SU-DHL-6 (cell line): ENCODE results near the gene CASP10.

Experiments
- H2AFZ ChIP-seq: fragments of 200-600 bp; sonication (generic); 2 replicates; pipeline ENCODE4 v1.6.1; 2014; ENCODE audit warnings: low read depth, mild to moderate bottlenecking, moderate library complexity, mixed read lengths, antibody characterized with exemption, low read length; ENCODE audit not compliant: severe bottlenecking
- H3F3A ChIP-seq: fragments of 200-600 bp; shearing (Covaris generic); 2 replicates; pipeline ENCODE4 v1.6.0; 2016; ENCODE audit warnings: antibody characterized with exemption, mild to moderate bottlenecking; ENCODE audit not compliant: insufficient read depth
- H3K27ac ChIP-seq: fragments of 200-600 bp; sonication (generic); 2 replicates; pipeline ENCODE4 v1.5.1; 2016; ENCODE audit warnings: low read depth, mild to moderate bottlenecking, low read length, moderate library complexity, mixed read lengths
- H3K27me3 ChIP-seq: fragments of 200-600 bp; sonication (generic), shearing (Covaris generic); 2 replicates; pipeline ENCODE4 v1.6.0; 2014; ENCODE audit warnings: mild to moderate bottlenecking, low read length
- H3K36me3 ChIP-seq: fragments of 200-600 bp; sonication (generic); 2 replicates; pipeline ENCODE4 v1.6.1; 2014; ENCODE audit warnings: mild to moderate bottlenecking, low read length, mixed read lengths
- H3K4me2 ChIP-seq: fragments of 300-600, 200-600 bp; shearing (Covaris generic), sonication (generic); 2 replicates; pipeline ENCODE4 v1.6.0; 2014; ENCODE audit warnings: low read length, low read depth, mild to moderate bottlenecking; ENCODE audit not compliant: poor library complexity, severe bottlenecking
- H3K4me3 ChIP-seq: fragments of 200-600 bp; sonication (generic); 2 replicates; pipeline ENCODE4 v1.5.1; 2014; ENCODE audit warnings: antibody characterized with exemption, low read length, mild to moderate bottlenecking, mixed read lengths; ENCODE audit not compliant: insufficient read depth, poor library complexity, severe bottlenecking
- H3K79me2 ChIP-seq: fragments of 200-600 bp; sonication (generic); 2 replicates; pipeline ENCODE4 v1.6.1; 2014; ENCODE audit warnings: mild to moderate bottlenecking, low read length, moderate library complexity; ENCODE audit not compliant: insufficient read depth
- H3K9ac ChIP-seq: fragments of 200-600 bp; sonication (generic); 2 replicates; pipeline ENCODE4 v1.7.0; 2014; ENCODE audit warnings: mild to moderate bottlenecking, low read length
- H3K9me2 ChIP-seq: fragments of 200-600 bp; sonication (generic); replicated peaks from 2 replicates; pipeline ENCODE4 v1.6.1; 2014; ENCODE audit warnings: low read length; ENCODE audit not compliant: insufficient read depth
- H3K9me3 ChIP-seq: fragments of 200-600 bp; sonication (generic); 2 replicates; pipeline ENCODE4 v1.6.1; 2014; ENCODE audit warnings: low read length, mixed read lengths; ENCODE audit not compliant: insufficient read depth
- H4K20me1 ChIP-seq: fragments of 200-600 bp; sonication (generic); 2 replicates; pipeline ENCODE4 v1.6.1; 2014; ENCODE audit warnings: low read depth, mild to moderate bottlenecking, antibody characterized with exemption, low read length, moderate library complexity, mixed read lengths
- EZH2phosphoT487 ChIP-seq: fragments of 200-600 bp; sonication (generic), shearing (Covaris generic); conservative IDR thresholded peaks from 2 replicates; pipeline ENCODE4 v1.6.1; 2018; ENCODE audit warnings: mild to moderate bottlenecking, antibody characterized with exemption, low read length, moderate library complexity, mixed read lengths
- TF ChIP-seq, protein P1 (sequence below): fragments of 200-600 bp; sonication (generic); IDR thresholded peaks from one replicate; pipeline ENCODE4 v1.5.1; 2017; ENCODE audit warnings: antibody characterized with exemption, mild to moderate bottlenecking, low read length, moderate library complexity; ENCODE audit not compliant: insufficient read depth, poor library complexity, severe bottlenecking

Gene CASP10

GRCh38 chr2:201139836-201140604, 42.9 kb upstream of the CASP10 start:
- Histone ChIP-seq H3K36me3 (no peaks in the 10 kb centered on the region), H3K79me2 (no peaks in the 10 kb centered on the region), H3K27ac (no peak overlapping the region), H3K9me3 (no peaks in the 10 kb centered on the region), H3K27me3 (no peaks in the 10 kb centered on the region), H3K9ac (no peak overlapping the region), H2AFZ (no peak overlapping the region), H3K4me3 (no peak overlapping the region), H3K9me2 (no peaks in the 10 kb centered on the region), H3K4me2 (no peak overlapping the region), H4K20me1 (no peaks in the 10 kb centered on the region), H3F3A (no peaks in the 10 kb centered on the region)
- TF ChIP-seq, protein P1, sequence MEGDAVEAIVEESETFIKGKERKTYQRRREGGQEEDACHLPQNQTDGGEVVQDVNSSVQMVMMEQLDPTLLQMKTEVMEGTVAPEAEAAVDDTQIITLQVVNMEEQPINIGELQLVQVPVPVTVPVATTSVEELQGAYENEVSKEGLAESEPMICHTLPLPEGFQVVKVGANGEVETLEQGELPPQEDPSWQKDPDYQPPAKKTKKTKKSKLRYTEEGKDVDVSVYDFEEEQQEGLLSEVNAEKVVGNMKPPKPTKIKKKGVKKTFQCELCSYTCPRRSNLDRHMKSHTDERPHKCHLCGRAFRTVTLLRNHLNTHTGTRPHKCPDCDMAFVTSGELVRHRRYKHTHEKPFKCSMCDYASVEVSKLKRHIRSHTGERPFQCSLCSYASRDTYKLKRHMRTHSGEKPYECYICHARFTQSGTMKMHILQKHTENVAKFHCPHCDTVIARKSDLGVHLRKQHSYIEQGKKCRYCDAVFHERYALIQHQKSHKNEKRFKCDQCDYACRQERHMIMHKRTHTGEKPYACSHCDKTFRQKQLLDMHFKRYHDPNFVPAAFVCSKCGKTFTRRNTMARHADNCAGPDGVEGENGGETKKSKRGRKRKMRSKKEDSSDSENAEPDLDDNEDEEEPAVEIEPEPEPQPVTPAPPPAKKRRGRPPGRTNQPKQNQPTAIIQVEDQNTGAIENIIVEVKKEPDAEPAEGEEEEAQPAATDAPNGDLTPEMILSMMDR = no peak
- no peak for TF ChIP-seq EZH2phosphoT487

- H3K4me3 ChIP-seq = no peak overlapping the region
- no peak overlapping the region for H3K27ac ChIP-seq
- no peaks in the 10 kb centered on the region for H3K36me3 ChIP-seq
- no peak overlapping the region for H2AFZ ChIP-seq
- H3K9me2 ChIP-seq = no peaks in the 10 kb centered on the region
- no peak for TF ChIP-seq EZH2phosphoT487
- TF ChIP-seq, protein P1 = no peak
- H3K9ac ChIP-seq = no peak overlapping the region
- no peak overlapping the region for H3K4me2 ChIP-seq
- H3F3A ChIP-seq = no peaks in the 10 kb centered on the region; the same call in 1 of the 2 replicates
- H3K79me2 ChIP-seq = no peaks in the 10 kb centered on the region
- H3K9me3 ChIP-seq = no peaks in the 10 kb centered on the region
- no peaks in the 10 kb centered on the region for H3K27me3 ChIP-seq
- no peaks in the 10 kb centered on the region for H4K20me1 ChIP-seq
These were observed 38.6 kb upstream of the CASP10 start for GRCh38 chr2:201144101-201145051.

GRCh38 chr2:201148434-201148990, 34.4 kb upstream of the CASP10 start:
- Histone ChIP-seq H3K4me2 (no peak overlapping the region), H3K4me3 (no peak overlapping the region), H2AFZ (no peak overlapping the region), H3K9ac (no peak overlapping the region), H3K79me2 (no peaks in the 10 kb centered on the region), H3K9me3 (no peaks in the 10 kb centered on the region), H3K36me3 (no peaks in the 10 kb centered on the region), H3K27me3 (no peaks in the 10 kb centered on the region), H3K27ac (no peak overlapping the region), H4K20me1 (no peaks in the 10 kb centered on the region), H3F3A (no peaks in the 10 kb centered on the region; the same call in 1 of the 2 replicates), H3K9me2 (no peaks in the 10 kb centered on the region)
- TF ChIP-seq EZH2phosphoT487 = no peak
- TF ChIP-seq, protein P1 = no peak
